Neuron (in vitro differentiated cells): ENCODE data around the gene GCNA.
"Not testable (repeated sequence)": the region's sequence is repeated elsewhere in the genome, so short reads cannot be mapped to it uniquely, and the experiment has no call there.

Experiments
- H2AFZ ChIP-seq: one replicate; pipeline ENCODE4 v1.6.1; 2013; ENCODE audit warnings: low read depth, mild to moderate bottlenecking, inconsistent platforms, low read length, moderate library complexity
- H3K27me3 ChIP-seq: one replicate; pipeline ENCODE4 v1.6.1; 2013; ENCODE audit warnings: low read length; ENCODE audit not compliant: insufficient read depth
- H3K36me3 ChIP-seq: one replicate; pipeline ENCODE4 v1.6.1; 2013; ENCODE audit warnings: low read length; ENCODE audit not compliant: insufficient read depth
- H3K4me1 ChIP-seq: one replicate; pipeline ENCODE4 v1.6.1; 2013; ENCODE audit warnings: low read length; ENCODE audit not compliant: insufficient read depth
- H3K4me3 ChIP-seq: 2 replicates; pipeline ENCODE4 v1.5.1; 2013; ENCODE audit warnings: mild to moderate bottlenecking, low read length, moderate library complexity
- H3K9me3 ChIP-seq: one replicate; pipeline ENCODE4 v1.6.1; 2013; ENCODE audit warnings: low read length

The GCNA gene

GRCh38 chrX:71542825-71543224, 35.4 kb upstream of the GCNA start:
- H3K36me3 ChIP-seq = peaks cover 32% of the 10 kb centered on the region

GRCh38 chrX:71543316-71543715, 34.9 kb upstream of the GCNA start:
- H3K4me3 ChIP-seq = no peak overlapping the region
- no peaks in the 10 kb centered on the region for H3K4me1 ChIP-seq
- no peaks in the 10 kb centered on the region for H3K27me3 ChIP-seq
- H3K9me3 ChIP-seq = no peaks in the 10 kb centered on the region
- H3K36me3 ChIP-seq = peaks cover 34% of the 10 kb centered on the region
- H2AFZ ChIP-seq = no peak overlapping the region

More at GRCh38 chrX:71542825-71543224, 35.4 kb upstream of the GCNA start:
- H3K27me3 ChIP-seq = no peaks in the 10 kb centered on the region
- no peak overlapping the region for H3K4me3 ChIP-seq
- H3K4me1 ChIP-seq = no peaks in the 10 kb centered on the region
- no peaks in the 10 kb centered on the region for H3K9me3 ChIP-seq
- no peak overlapping the region for H2AFZ ChIP-seq

DNA sequence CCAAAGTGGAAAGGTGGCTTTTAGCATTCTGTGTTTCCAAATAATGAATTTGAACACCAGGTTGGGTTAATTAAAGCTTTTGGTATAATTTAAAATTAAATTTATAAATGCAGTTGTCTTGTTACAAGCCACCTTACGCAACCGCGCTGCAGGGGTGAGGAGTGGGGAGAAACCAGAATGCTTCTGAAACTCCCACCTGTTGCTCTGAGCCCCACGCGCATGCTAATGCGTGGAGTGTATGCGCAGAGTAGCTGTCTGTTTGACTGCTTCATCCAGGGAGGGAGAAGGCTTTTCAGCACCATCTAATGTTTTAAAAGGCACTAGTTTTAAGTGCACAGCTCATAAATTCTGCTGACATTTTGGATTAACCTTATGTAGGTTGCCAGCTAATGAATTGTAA, 32.9 kb upstream of the GCNA start:
- Histone ChIP-seq H3K4me3 (no peak overlapping the region), H3K36me3 (peaks cover 34% of the 10 kb centered on the region), H3K27me3 (no peaks in the 10 kb centered on the region), H3K9me3 (no peaks in the 10 kb centered on the region), H2AFZ (no peak overlapping the region), H3K4me1 (no peaks in the 10 kb centered on the region)

GRCh38 chrX:71546879-71547278, 31.4 kb upstream of the GCNA start:
- Histone ChIP-seq H3K4me3 (no peak overlapping the region), H3K9me3 (no peaks in the 10 kb centered on the region), H2AFZ (no peak overlapping the region), H3K36me3 (peaks cover 38% of the 10 kb centered on the region), H3K27me3 (no peaks in the 10 kb centered on the region), H3K4me1 (no peaks in the 10 kb centered on the region)

GRCh38 chrX:71547339-71547738, 30.9 kb upstream of the GCNA start:
- Histone ChIP-seq H3K27me3 (no peaks in the 10 kb centered on the region), H3K4me1 (no peaks in the 10 kb centered on the region), H2AFZ (no peak overlapping the region), H3K4me3 (no peak overlapping the region), H3K9me3 (no peaks in the 10 kb centered on the region), H3K36me3 (peaks cover 38% of the 10 kb centered on the region)

DNA sequence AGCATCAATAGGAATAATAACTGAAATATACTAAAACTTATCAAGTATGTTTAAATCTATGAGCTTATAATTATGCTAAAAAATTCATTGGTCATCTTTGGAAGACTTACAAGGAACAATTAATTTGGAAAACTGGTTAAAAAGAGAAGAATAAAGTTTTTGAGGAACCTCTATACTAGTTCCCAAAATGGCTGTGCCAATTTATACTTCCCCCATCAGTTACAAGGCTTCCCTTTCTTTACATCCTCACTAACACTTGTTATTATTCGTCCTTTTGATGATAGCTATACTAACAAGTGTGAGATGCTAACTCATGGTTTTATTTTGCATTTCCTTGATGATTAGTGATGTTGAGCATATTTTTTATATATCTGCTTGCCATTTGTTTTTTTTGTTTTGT, 28.3 kb upstream of the GCNA start:
- H3K4me3 ChIP-seq = no peak overlapping the region
- no peaks in the 10 kb centered on the region for H3K4me1 ChIP-seq
- no peaks in the 10 kb centered on the region for H3K9me3 ChIP-seq
- peaks cover 50% of the 10 kb centered on the region for H3K36me3 ChIP-seq
- H2AFZ ChIP-seq = no peak overlapping the region
- H3K27me3 ChIP-seq = no peaks in the 10 kb centered on the region

- Histone ChIP-seq H3K36me3 (peaks cover 49% of the 10 kb centered on the region), H2AFZ (no peak overlapping the region), H3K9me3 (no peaks in the 10 kb centered on the region), H3K4me1 (no peaks in the 10 kb centered on the region), H3K4me3 (no peak overlapping the region), H3K27me3 (no peaks in the 10 kb centered on the region)
These were observed 27.7 kb upstream of the GCNA start for GRCh38 chrX:71550578-71550977.

DNA sequence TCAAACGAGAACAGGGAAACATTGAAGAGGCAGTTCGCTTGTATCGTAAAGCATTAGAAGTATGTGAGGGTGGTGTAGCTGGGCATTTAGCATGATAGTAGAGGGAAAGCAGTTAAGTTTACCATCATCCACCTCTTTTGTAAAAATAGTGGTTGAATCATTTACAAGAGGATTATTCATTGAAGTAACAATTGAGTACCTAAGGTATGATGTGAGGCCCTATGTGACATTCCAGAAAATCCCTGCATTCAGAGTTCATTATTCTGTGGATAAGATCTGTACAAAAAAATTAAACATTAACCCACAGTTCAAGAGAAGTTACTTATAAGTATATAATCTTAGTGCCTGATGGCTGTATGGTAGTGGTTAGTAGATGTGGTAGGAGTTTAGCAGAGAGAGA, 22.2 kb upstream of the GCNA start:
- Histone ChIP-seq H3K9me3 (no peaks in the 10 kb centered on the region), H3K36me3 (peaks cover 41% of the 10 kb centered on the region)

DNA sequence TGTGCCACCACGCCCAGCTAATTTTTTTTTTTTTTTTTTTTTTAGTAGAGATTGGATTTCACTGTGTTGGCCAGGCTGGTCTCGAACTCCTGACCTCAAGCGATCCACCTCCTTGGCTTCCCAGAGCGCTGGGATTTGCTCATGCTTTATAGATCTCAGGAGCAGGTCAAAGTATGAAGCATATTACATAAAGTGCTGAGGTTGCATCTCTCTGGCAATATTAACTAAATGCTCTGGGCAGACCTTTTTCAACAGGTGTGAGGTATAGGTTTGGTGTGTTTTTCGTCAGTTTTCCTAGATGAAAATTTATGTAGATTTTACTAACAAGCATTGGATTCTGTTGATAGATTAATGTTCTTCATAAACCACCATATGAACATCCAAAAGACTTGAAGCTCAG, 19.3 kb upstream of the GCNA start:
- Histone ChIP-seq H3K27me3 (no peaks in the 10 kb centered on the region), H3K4me3 (no peak overlapping the region), H2AFZ (no peak overlapping the region), H3K36me3 (peaks cover 60% of the 10 kb centered on the region), H3K9me3 (no peaks in the 10 kb centered on the region), H3K4me1 (no peaks in the 10 kb centered on the region)

More for the DNA sequence above, 22.2 kb upstream of the GCNA start:
- Histone ChIP-seq H3K4me1 (no peaks in the 10 kb centered on the region), H3K4me3 (no peak overlapping the region), H3K27me3 (no peaks in the 10 kb centered on the region), H2AFZ (no peak overlapping the region)

- not testable (repeated sequence) for H2AFZ ChIP-seq, H3K9me3 ChIP-seq, H3K4me3 ChIP-seq, H3K27me3 ChIP-seq, H3K4me1 ChIP-seq
- peaks cover 59% of the 10 kb centered on the region for H3K36me3 ChIP-seq
These were observed 18.5 kb upstream of the GCNA start for GRCh38 chrX:71559773-71560172.

GRCh38 chrX:71563921-71564320, 14.3 kb upstream of the GCNA start:
- no peak overlapping the region for H3K4me3 ChIP-seq
- H3K4me1 ChIP-seq = no peaks in the 10 kb centered on the region
- H3K36me3 ChIP-seq = peaks cover 78% of the 10 kb centered on the region
- no peaks in the 10 kb centered on the region for H3K27me3 ChIP-seq
- H2AFZ ChIP-seq = no peak overlapping the region
- H3K9me3 ChIP-seq = no peaks in the 10 kb centered on the region

- Histone ChIP-seq H3K27me3 (no peaks in the 10 kb centered on the region), H3K4me1 (no peaks in the 10 kb centered on the region), H3K9me3 (no peaks in the 10 kb centered on the region), H3K36me3 (peaks cover 68% of the 10 kb centered on the region), H3K4me3 (no peak overlapping the region), H2AFZ (no peak overlapping the region)
These were observed 12.7 kb upstream of the GCNA start for GRCh38 chrX:71565474-71566041.

- H3K9me3 ChIP-seq, H3K4me3 ChIP-seq, H3K27me3 ChIP-seq, H3K4me1 ChIP-seq, H2AFZ ChIP-seq: not testable (repeated sequence)
- H3K36me3 ChIP-seq = peaks cover 51% of the 10 kb centered on the region
These were observed 6.8 kb upstream of the GCNA start for GRCh38 chrX:71571390-71571789.

DNA sequence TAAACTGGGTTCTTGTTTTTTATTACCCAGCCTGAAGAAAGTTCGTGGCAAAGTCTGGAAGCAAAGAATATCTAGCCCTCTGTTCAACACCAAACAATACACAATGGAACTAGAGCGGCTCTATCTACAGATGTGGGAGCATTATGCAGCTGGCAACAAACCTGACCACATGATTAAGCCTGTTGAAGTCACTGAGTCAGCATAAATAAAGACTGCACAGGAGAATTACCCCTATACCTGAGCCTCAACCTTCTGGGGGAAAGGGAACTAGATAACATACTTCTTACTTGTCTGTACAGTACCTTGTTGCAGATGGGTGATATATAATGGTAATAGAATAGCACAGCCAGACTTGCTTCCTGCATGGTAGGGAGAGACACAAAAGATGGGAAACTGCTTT, 4.6 kb upstream of the GCNA start:
- H3K27me3 ChIP-seq = no peaks in the 10 kb centered on the region
- peaks cover 36% of the 10 kb centered on the region for H3K36me3 ChIP-seq
- no peak overlapping the region for H2AFZ ChIP-seq
- H3K4me1 ChIP-seq = no peaks in the 10 kb centered on the region
- no peak overlapping the region for H3K4me3 ChIP-seq
- no peaks in the 10 kb centered on the region for H3K9me3 ChIP-seq
